ENCODE data around the gene MAPRE3.

The MAPRE3 gene

DNA sequence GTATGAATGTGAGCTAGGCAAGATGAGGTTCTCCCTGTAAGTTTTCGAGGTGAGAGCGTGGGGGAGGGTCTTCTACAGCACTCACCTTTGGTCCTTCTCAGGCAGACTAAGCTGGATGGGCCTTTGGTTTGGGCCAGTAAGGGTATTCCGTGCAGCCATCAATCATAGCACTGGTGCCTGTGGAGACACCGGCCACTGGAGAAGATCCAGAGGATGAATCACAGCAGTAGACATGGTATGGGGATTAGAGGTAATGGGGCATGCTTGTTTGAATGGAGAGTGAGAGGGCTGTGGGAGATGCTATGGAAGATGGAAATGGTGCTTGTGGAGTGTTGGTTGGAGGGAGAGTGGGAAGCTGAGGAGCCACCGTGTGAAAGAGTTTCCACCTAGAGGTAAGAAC, 16.1 kb downstream of the MAPRE3 start:
- no peak for DNase-seq

DNA sequence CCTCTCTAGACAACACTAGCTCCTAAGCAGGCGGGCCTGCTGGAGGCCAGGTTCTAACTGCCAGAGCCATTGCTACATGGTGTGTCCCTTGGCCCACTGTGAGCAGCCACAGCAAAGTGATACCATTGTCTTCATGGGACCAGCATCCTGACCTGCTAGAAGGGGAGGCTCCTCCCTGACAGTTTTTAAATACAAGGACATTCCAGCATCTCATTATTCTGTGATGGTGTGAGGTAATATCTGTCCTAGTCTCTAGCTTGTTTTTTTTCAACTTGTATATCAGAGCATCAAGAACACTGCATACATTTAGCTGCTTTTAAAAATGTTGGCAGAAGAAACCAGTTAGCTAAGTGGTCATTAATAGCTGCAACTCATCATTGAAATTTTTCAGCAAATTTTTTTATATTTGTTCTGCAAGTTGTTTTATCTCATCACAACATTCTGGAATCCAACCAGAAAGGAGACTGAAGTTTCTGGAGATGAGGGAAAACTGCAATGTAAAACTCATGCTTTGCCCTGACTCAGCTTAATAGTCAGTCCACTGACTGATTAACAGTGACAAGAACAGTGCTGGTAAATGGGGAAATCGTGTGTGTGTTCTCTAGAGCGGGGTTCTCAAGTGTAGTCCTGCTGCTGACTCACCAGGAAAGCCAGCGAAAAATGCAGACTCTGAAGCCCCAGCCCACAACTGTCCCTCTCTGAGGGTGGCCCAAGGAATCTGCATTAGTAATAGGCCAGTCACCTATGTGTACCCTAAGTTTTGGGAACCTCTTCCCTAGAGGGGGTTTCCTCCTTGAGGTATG, 17.8 kb downstream of the MAPRE3 start:
- DNase-seq: no peak

DNA sequence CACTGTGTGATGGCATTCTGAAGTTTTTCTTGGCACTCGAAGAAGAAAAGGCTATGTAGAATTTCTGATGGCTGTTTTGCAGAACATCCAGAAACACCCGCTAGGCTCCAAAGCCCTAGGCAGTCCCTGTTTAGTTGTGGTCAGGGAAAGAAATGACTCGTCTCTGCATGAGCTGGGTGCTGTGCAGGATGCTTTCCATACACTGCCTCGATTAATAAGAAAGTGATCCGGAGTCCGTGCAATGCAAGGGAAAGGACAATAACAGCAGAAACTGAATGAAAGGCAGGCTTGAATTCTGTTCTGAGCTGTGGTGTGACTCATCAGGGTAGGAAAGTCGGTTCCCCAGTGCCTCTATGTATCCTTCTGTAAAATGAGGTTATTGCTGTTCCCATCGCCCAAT, 18.7 kb downstream of the MAPRE3 start:
- no peak for DNase-seq

DNA sequence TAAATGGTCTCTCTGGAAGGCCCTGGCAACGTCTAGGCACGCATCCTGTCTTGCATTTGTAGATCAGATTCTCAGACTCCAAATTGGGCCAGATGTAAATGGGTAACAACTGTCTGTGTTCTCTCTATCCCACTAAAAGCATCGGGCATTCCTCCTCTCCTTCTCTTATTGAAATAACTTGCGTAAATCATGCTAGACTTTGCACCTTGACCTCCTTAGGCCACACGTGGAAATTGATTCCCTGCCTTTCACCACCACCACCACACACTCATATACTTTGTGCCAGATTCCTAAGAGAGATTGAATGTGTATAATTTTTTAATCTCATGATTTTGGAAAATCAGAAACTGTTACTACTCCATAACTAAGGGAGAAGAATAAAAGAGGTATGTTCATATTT, 21.3 kb downstream of the MAPRE3 start:
- no peak for DNase-seq

DNA sequence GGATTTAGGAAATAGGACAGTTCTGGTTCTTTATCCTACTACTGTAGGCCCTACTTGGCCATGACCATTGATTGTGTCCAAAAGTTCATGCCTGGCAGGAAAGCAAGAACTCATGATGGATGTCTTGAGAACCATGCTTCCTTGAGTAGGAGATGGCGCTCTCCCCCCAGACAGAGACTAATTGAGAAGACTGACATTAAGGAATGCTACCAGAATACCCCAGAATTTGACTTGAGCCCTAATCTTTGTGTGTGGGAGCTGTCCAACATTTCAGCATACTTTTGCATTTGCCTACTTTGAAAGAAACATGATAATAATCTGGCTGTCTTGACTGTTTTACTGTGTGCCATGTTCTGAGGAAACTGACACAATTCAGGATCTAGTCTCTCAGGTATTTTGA, 23.3 kb downstream of the MAPRE3 start:
- DNase-seq: no peak

DNA sequence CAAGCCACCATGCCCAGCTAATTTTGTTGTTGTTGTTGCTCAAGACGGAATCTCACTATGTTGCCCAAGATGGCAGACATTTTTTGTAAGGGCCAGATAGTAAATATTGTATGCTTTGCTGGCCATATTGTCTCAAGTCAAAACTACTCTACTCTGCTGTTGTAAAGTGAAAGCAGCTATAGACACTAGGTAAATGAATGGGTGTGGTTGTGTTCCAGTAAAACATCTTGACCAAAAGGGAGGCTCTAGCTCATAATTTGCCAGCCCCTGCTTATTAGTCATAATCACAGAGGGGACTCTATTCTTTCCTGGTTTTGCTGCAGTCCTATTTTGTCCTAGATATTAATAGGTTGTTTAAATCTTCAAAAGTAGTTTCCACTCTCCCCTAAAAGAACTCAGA, 24.5 kb downstream of the MAPRE3 start:
- DNase-seq: no peak

DNA sequence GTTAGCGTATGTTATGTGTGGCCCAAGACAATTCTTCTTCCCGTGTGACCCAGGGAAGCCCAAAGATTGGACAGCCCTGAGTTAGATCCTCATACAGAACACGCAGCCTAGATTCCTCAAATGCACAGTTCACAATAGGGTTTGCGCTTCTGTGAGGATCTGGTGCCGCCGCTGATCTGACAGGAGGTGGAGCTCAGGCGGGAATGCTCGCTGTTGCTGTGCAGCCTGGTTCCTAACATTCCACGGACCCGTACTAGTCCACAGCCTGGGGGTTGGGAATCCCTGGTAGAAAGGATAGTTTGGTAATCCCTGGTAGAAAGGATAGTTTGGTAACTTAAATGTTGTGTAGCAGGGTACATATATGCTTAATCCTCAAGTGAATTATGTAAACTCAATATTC, 27.0 kb downstream of the MAPRE3 start:
- no peak for DNase-seq

DNA sequence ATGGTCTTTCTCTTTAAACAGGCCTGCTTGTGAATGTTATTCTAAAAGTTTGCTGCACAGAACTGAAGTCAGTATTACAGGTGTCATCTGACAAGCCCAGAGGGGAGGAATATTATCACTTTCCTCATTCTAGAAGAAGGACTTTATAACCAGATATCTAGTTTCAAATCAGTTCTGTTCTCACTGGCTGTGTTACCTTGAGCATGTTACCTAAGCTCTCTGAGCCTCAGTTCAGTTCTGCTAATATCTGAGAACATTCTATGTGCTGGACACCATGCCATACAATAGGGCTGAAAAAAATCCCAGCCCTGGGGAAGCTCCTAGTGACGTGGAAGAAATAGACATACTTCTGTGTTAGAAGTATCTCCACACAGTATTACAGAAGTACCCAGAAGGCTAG, 27.9 kb downstream of the MAPRE3 start:
- no peak for DNase-seq

DNA sequence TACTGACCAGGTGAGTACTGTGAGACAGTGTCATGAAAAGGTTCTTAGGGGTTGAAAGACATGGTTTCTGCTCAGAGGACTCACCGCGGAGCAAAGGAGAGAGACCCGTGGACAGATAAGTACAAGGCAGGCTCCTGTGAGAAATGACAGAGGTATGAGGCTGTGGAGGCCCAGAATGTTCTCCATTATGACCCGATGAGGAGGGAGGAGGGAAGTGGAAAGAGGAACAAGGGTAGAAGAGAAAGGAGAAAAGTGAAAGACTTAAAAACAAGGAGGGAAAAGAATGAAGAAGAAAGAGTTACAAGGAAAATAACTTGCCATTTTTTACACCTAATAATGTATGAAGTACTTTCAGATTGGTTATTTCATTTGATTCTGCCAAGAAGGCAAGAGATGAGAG, 29.8 kb downstream of the MAPRE3 start:
- DNase-seq: no peak

DNA sequence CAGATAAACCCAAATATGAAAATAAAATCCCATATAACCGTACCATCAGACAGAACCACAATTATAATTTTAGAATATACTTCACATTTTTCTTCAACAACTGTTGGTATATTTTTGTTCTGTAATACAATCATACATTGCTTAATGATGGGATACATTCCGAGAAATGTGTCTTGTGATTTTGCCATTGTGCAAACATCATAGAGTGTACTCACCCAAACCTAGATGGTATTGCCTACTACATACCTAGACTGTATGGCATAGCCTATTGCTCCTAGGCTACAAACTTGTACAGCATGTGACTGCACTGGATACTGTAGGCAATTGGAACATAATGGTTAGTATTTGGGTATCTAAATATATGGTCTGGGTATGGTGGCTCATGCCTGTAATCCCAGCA, 30.6 kb downstream of the MAPRE3 start:
- no peak for DNase-seq

DNA sequence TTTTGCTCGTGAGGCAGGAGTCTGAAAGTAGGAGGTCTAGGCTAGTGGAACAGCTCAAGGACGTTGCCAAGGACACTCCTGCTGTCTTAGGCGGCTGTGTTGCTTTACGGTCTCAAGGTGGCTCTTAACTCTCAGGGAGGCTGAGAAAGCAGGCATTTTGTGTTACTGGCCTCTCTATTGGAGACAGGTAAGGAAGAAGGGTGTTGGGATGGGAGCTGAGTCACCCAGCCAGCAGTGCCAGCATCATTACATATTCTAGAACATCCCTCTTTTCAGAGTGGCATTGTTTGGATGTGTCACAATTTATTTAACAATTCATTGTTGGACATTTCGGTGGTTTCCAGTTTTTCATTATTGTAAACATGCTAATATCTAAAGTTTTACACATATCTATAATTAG, 31.5 kb downstream of the MAPRE3 start:
- DNase-seq: no peak

DNA sequence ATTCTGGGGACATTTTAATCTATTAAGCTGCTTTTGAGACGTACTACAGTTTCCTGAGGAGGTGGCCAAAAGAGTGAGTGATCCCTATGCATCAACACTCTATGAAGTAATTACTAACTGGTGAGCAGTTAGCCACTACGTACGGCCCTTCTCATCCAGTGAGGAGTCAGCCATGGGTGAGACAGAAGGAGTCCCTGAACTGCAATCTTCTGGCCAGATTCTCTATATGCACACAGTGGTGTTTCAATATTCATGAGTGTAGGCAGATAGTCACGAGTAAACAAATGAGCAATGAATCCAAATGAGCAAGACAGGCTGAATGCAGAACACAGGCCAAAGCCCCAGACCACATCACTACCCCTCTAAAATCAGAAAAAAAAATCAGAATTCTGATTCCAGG, 32.6 kb downstream of the MAPRE3 start:
- DNase-seq: no peak

DNA sequence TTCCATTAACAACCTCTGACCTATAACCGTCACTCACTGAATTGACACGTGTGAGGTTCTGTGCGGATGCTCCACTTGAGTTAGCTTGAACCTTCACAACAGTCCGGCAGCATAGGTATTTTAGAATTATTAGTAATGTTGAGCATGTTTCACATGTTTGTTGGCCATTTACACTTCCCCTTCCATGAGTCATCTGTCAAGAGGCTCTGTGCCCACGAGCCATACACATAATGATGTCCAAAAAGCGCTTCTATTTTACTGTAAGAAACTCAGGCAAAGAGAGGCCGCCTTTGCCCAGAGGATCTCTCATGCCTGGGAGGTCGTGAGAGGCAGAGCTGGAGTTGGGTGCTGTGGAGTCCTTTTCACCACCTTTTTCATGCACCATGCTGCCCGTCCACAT, 33.4 kb downstream of the MAPRE3 start:
- DNase-seq: no peak

DNA sequence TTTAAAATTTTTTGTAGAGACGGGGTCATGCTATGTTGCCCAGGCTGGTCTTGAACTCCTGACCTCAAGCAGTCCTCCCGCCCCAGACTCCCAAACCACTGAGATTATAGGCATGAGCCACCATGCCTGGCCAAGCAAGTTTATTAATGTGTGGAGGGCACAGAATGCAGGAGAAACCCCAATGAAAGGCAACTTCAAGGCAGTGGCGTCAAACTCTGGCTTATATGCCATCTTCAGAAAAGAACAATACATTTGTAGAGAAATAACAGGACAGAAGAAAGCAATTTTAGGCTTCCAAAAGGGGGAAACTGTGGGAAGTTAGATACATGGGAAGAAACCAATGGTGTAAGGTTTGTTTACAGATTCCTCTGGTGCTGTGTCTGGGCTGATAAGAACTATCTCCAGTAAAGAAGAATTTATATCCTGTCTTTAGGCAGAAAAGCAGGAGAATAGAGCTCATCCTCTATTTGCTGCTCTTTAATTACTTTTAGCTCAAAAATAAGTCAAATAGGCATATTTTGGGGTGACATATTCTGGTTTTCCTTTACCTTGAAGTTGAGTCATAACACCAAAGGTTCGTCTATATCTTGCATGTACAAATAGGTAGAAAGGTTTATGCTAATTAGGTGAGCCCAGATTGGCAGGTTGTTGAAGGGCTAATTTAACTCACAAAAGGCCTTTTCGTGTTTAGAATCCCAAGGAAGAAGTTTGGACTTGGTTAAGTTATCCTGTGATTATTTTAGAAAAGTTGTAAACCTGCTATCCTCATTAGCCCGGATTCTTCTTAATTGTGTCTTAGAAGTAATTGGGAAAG, 36.4 kb downstream of the MAPRE3 start:
- DNase-seq: no peak

DNA sequence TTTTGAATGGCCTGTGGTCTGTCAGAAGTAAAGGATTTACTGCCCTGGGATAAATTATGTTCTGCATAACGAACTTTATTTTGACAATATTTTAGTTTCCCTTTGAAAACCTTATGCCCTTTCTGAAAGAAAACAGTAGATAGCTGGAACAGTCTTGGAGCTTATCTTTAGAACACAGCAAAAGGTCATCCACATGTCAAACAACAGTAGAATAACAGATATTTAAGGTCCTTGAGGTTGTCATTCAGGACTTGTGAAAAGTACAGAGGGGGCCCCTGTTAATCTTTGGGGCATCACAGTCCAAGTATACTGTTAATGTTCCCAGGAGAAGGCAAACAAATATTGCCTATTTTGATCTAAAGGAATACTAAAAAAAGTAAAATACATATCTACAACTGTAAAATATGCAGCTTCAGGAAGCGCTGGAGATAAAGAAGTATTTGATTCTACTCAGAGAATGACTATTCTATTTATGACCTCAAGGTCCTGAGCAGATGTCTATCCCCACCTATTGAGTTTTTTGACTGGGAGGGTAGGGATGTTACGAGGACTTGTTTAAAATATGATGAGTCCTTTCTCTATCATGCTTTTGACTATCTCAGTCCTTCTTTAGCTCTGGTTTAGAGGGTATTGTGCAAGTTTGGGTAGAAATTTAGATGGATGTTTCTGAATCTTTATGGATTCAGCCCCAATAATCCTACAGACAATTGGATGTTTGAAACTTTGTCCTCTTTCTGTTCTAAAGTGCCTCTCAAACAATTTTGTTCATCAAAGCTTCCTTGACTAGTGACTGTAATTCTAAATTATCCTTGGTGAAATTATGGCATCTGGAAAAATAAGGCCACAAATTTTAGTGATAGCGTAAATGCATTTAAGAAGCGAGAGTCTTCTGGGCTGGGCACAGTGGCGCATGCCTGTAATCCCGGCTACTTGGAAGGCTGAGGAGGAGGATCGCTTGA, 37.3 kb downstream of the MAPRE3 start:
- DNase-seq: no peak

DNA sequence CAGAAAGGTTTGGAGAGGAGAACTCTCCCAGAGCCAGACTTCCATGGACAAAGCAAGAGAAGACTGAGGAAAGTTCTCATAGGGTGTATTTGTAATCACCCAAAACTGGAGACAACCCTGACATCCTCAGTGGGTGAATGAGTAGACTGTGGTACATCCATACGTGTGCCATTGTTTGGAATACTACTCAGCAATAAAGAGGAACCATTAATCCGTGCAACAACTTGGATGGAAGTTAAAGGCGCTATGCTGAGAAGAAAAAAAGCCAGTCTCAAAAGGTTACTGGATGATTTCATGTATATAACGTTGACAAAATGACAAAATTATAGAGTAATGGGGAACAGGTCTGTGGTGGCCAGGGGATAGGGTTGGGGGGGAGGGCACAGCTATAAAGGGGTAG, 38.2 kb downstream of the MAPRE3 start:
- no peak for DNase-seq

DNA sequence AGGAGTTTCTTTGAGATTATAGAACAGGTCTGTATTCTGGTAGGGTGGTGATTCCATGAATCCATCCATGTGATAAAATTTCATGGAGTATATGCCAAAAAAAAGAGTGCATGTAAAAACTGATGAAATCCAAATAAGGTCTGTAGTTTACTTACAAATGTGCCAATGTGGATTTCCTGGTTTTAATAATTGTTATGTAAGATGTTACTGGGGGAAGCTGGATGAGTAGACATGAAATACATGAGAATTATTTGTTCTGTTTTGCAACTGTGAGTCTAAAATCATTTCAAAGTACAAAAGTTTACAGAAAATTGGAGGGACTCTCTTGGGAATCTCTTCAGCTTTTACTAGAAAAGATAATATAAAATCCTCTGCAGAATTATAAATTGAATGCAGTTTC, 38.6 kb downstream of the MAPRE3 start:
- DNase-seq: no peak

DNA sequence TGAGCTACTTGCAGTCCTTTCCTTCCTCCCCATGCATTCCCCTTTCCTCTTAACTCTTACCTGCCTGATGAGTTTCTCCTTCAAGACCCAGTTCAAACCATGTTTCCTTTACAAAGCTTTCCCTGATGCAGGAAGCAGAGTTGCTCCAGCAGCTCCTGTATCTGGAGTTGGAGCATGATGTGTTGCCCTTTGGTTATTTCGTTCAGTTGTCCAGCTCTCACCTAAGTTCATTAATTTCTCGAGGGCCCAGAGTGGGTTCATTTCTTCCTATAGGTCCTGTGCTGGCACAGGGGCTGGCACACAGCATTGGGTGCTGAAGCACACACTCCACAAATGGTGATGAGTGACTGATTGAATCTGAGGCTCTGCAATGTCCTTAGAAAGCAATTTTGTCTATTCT, 39.3 kb downstream of the MAPRE3 start:
- DNase-seq: no peak

DNA sequence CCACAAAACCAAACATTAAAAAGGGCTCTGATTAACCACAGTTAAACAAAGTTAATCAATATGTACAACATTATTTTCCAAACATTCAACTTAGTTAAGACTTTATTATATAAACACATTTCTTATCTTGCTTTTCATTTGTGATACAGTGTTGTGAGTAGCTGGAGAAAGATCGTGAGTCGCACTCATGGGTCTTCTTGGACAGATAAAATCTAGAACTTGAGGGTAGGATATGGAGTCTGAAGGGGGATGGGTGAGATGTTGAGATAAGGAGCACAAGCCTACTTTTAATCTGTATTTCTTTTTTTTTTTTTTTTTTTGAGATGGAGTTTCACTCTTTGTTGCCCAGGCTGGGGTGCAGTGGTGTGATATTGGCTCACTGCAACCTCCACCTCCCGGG, 39.7 kb downstream of the MAPRE3 start:
- DNase-seq: no peak

DNA sequence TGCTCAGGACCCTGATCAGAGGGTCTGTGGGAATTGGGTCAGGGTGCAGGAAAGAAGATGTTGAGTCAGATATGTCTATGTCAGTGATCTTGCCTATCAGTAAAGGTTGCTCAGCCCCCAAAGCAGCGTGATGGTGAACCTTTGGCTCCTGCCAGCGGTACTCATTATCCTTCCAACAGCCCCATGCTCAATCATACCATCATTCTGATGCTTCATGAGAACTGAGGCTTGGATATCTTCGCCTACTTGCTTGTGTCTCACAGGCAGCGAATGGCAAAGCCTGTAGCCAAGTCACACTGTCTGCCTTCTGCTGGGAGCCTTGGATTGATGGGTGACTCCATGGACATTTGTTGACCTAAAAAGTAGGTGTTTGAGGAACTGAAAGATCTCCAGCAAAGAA, 43.3 kb downstream of the MAPRE3 start:
- no peak for DNase-seq

DNA sequence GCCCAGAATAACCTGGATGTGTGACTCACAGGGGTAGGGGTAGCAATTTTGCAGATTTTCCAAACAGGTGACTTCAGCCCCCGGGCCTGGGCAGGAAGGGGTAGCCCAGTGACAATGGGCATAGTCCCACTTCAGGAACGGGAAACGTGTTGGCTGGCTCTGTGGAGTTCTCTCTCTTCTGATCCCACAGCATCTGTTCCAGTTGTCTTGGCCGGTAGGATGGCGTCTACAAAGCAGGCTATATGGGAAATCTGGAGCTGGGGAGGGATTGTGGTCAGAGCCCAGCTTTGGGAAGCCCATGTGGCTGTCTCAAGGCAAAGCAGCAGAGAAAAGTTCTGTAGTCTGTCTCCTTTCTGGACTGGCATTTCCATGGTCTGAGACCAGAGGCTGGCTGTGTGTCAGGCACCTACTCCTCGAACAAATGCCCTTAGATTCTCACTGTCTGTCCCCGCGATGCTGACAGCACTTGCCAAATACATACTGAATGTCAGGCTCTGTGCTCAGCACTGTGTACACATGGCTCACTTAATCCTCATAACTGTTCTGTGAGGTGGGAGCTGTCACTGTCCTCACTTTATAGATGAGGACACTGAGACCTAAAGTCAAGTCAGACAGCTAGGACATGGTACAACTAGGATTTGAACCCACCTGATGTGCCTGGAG, 44.5 kb downstream of the MAPRE3 start:
- DNase-seq: no peak

DNA sequence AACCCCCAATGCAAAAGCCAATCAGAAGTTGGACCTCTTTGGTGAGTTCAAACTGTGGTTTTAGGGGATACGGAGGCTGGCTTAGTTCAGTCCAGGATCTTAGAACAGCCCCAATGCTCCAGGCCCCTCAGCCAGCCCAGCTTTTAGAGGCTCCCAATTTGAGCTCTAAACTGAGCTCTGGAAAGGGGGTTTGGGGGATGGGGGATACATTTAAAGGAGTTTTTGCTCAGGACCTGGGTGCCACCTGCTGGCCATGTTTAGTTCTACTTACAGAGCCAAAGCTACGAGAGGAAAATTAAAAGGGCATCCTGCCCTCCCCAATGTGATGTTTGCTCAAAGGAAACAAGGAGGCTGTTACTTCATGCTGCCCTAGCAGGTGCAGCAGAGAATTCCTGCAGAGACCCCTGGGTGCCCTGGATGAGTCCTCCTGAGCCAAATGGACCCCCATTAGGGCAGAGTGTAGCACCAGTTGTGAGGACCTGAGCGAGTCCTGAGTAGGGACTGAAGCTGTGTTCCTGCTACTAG, 46.4 kb downstream of the MAPRE3 start:
- peak; percentile 54 for DNase-seq

DNA sequence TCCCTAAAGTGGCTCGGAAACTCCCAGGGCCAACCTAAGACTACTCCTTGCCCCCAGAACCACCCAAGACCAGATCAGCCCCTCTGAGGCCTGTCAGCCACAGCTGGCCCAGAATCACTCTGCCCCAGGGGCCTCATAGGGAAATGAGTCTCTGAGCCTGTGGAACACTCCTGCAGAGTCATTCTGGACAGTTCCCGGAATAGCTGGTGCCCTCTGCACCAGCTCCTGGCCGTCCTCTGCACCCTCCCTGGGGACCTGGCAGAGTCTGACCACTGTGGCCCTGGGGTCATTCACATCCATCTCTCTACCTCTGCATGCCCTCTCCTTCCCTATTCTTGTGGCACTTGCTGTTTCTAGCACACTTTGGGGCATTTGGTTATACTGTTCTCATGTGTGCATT, 47.7 kb downstream of the MAPRE3 start:
- no peak for DNase-seq
